PC-3 (cell line): ENCODE results near the gene TLR4. TPM values are rescaled to one million over a fixed set of nuclear protein-coding genes. Genes with fewer than 3 reads are reported as not detected.

Experiments
- ATAC-seq: fragments of 200-7000 bp; cut with Tn5 transposase; 2 replicates; pipeline ENCODE4 v1.9.1; 2020; ENCODE audit warnings: mild to moderate bottlenecking, moderate library complexity
- BruUV-seq: library from RNA; stranded (reverse); fragments of 400-500 nt; replicated peaks from 2 replicates; lab custom pipeline; 2021; lab: Mats Ljungman, UMichigan
- CTCF ChIA-PET: fragments of 300-600 bp; sonication (Branson Sonifier 250); formaldehyde crosslinking; loops from one replicate; lab custom pipeline; 2022; ENCODE audit warnings: antibody characterized with exemption; lab: Charles Lee
- POLR2A ChIA-PET: fragments of 300-600 bp; sonication (Branson Sonifier 250); formaldehyde crosslinking; loops from one replicate; lab custom pipeline; 2022; ENCODE audit warnings: antibody characterized with exemption; ENCODE audit not compliant: unreplicated experiment; lab: Charles Lee
- DNase-seq: peaks from one replicate; pipeline ENCODE4 v3.0.0-alpha.2; 2015
- H2AFZ ChIP-seq: fragments of 300-600 bp; sonication (generic); 2 replicates; pipeline ENCODE4 v1.6.0; 2016; ENCODE audit warnings: antibody characterized with exemption, low read length
- H3F3A ChIP-seq: fragments of 300-600 bp; sonication (generic); one replicate; pipeline ENCODE4 v1.6.0; 2017; ENCODE audit warnings: antibody characterized with exemption, low read length, control low read depth, mild to moderate bottlenecking; ENCODE audit not compliant: unreplicated experiment
- H3K27ac ChIP-seq: fragments of 300-600 bp; sonication (generic); 2 replicates; pipeline ENCODE4 v1.5.1; 2016; ENCODE audit warnings: mild to moderate bottlenecking, low read length
- H3K27me3 ChIP-seq: fragments of 300-600 bp; sonication (generic); 2 replicates; pipeline ENCODE4 v1.6.1; 2016; ENCODE audit warnings: low read length, mixed read lengths
- H3K36me3 ChIP-seq: fragments of 300-600 bp; sonication (generic); 2 replicates; pipeline ENCODE4 v1.6.1; 2016; ENCODE audit warnings: low read depth, mixed run types, low read length, mixed read lengths
- H3K4me1 ChIP-seq: fragments of 300-600 bp; sonication (generic); 2 replicates; pipeline ENCODE4 v1.5.1; 2016; ENCODE audit warnings: low read length; ENCODE audit not compliant: insufficient read depth
- H3K4me2 ChIP-seq: fragments of 300-600 bp; sonication (generic); 2 replicates; pipeline ENCODE4 v1.6.0; 2016; ENCODE audit warnings: low read length
- H3K4me3 ChIP-seq: fragments of 300-600 bp; sonication (generic); 2 replicates; pipeline ENCODE4 v1.5.1; 2016; ENCODE audit warnings: mild to moderate bottlenecking, low read length, mixed read lengths
- H3K79me2 ChIP-seq: fragments of 300-600 bp; sonication (generic); 2 replicates; pipeline ENCODE4 v1.6.1; 2017; ENCODE audit warnings: low read length, mixed read lengths
- H3K9ac ChIP-seq: fragments of 300-600 bp; sonication (generic); 2 replicates; pipeline ENCODE4 v1.6.0; 2016; ENCODE audit warnings: mild to moderate bottlenecking, low read length
- H3K9me2 ChIP-seq: fragments of 300-600 bp; sonication (generic); replicated peaks from 2 replicates; pipeline ENCODE4 v1.6.1; 2016; ENCODE audit warnings: mixed run types, low read length, mixed read lengths
- H3K9me3 ChIP-seq: fragments of 300-600 bp; sonication (generic); 2 replicates; pipeline ENCODE4 v1.6.1; 2016; ENCODE audit warnings: low read length, mixed read lengths
- H4K20me1 ChIP-seq: fragments of 300-600 bp; sonication (generic); 2 replicates; pipeline ENCODE4 v1.6.1; 2016; ENCODE audit warnings: low read length, mixed read lengths
- CTCF ChIP-seq: fragments of 300-600 bp; sonication (generic); conservative IDR thresholded peaks from 2 replicates; pipeline ENCODE4 v1.5.1; 2017; ENCODE audit warnings: antibody characterized with exemption, low read depth, mild to moderate bottlenecking, low read length
- EZH2 ChIP-seq: fragments of 300-600 bp; sonication (generic); IDR thresholded peaks from one replicate; pipeline ENCODE4 v1.6.1; 2017; ENCODE audit warnings: antibody characterized with exemption, mild to moderate bottlenecking, low read length; ENCODE audit not compliant: unreplicated experiment
- EZH2phosphoT487 ChIP-seq: fragments of 300-600 bp; sonication (generic); IDR thresholded peaks from 2 replicates; pipeline ENCODE4 v1.6.1; 2018; ENCODE audit warnings: mild to moderate bottlenecking, antibody characterized with exemption, low read length, borderline replicate concordance
- intact Hi-C: fragments of 100-400 bp; cut with micrococcal nuclease; formaldehyde crosslinking; loops from 2 replicates; pipeline ENCODE4 v1.9.0; 2023
- total RNA-seq: library from RNA; depleted of rRNA; stranded (reverse); fragments of >200 nt; gene quantifications from 2 replicates; pipeline ENCODE4 v1.2.3, GENCODE V29; 2014

The TLR4 gene
- total RNA-seq, 1 experiment from 2014 or later: not detected

- POLR2A ChIA-PET: no interaction called here
- Histone ChIP-seq H3K36me3 (no peaks in the 10 kb centered on the region), H2AFZ (no peak overlapping the region), H3K27me3 (no peaks in the 10 kb centered on the region), H3K9ac (no peak overlapping the region), H3K4me1 (no peaks in the 10 kb centered on the region), H3K79me2 (no peaks in the 10 kb centered on the region), H3K4me2 (no peak overlapping the region), H3K4me3 (no peak overlapping the region), H3K27ac (no peak overlapping the region), H3F3A (no peaks in the 10 kb centered on the region), H3K9me3 (no peaks in the 10 kb centered on the region), H4K20me1 (no peaks in the 10 kb centered on the region), H3K9me2 (no peaks in the 10 kb centered on the region)
- DNase-seq (no peak), ATAC-seq (no peak)
- intact Hi-C loops: no loop called here
- no peak for TF ChIP-seq CTCF
- no peak for TF ChIP-seq EZH2phosphoT487
- TF ChIP-seq EZH2: no peak
- CTCF ChIA-PET: no interaction called here
- no TSS peak for BruUV-seq
Measured at GRCh38 chr9:117718085-117718484, 13.9 kb downstream of the TLR4 start.

GRCh38 chr9:117718701-117719100 lies 14.5 kb downstream of the TLR4 start:
- POLR2A ChIA-PET: no interaction called here
- H3K27ac ChIP-seq: no peak overlapping the region
- no peaks in the 10 kb centered on the region for H3F3A ChIP-seq
- no peaks in the 10 kb centered on the region for H3K4me1 ChIP-seq
- no peak overlapping the region for H3K9ac ChIP-seq
- H3K27me3 ChIP-seq: no peaks in the 10 kb centered on the region
- ATAC-seq: no peak
- intact Hi-C loops: no loop called here
- H3K36me3 ChIP-seq: no peaks in the 10 kb centered on the region
- H3K4me3 ChIP-seq: no peak overlapping the region
- H3K79me2 ChIP-seq: no peaks in the 10 kb centered on the region
- no peak overlapping the region for H2AFZ ChIP-seq
- DNase-seq: no peak
- H3K4me2 ChIP-seq: no peak overlapping the region
- no peaks in the 10 kb centered on the region for H4K20me1 ChIP-seq
- TF ChIP-seq EZH2phosphoT487 (no peak), EZH2 (no peak), CTCF (no peak)
- no TSS peak for BruUV-seq
- CTCF ChIA-PET: no interaction called here
- H3K9me3 ChIP-seq: no peaks in the 10 kb centered on the region
- no peaks in the 10 kb centered on the region for H3K9me2 ChIP-seq

GRCh38 chr9:117719161-117719920 lies 15.1 kb downstream of the TLR4 start:
- intact Hi-C loops: no loop called here

More at GRCh38 chr9:117719161-117719920, 15.1 kb downstream of the TLR4 start:
- no TSS peak for BruUV-seq
- TF ChIP-seq EZH2phosphoT487 (no peak), EZH2 (no peak), CTCF (no peak)
- Histone ChIP-seq H2AFZ (no peak overlapping the region), H3F3A (no peaks in the 10 kb centered on the region), H3K9me2 (no peaks in the 10 kb centered on the region), H3K27ac (no peak overlapping the region), H3K4me3 (no peak overlapping the region), H3K4me1 (no peaks in the 10 kb centered on the region), H3K4me2 (no peak overlapping the region), H3K36me3 (no peaks in the 10 kb centered on the region), H3K79me2 (no peaks in the 10 kb centered on the region), H3K27me3 (no peaks in the 10 kb centered on the region), H4K20me1 (no peaks in the 10 kb centered on the region), H3K9me3 (no peaks in the 10 kb centered on the region), H3K9ac (no peak overlapping the region)
- ChIA-PET POLR2A (no interaction called here), CTCF (no interaction called here)
- ATAC-seq (no peak), DNase-seq (no peak)
